CD4-positive, alpha-beta memory T cell (primary cell): ENCODE measurements around the gene UBB. TPM values are rescaled to one million over a fixed set of nuclear protein-coding genes. Genes with fewer than 3 reads are reported as not detected.

Source experiments
- CTCF ChIA-PET: fragments of 350-600 bp; sonication (Branson Sonifier 250); formaldehyde crosslinking; loops from one replicate; lab custom pipeline; 2021; ENCODE audit warnings: inconsistent platforms; ENCODE audit not compliant: partially characterized antibody; lab: Charles Lee
- POLR2A ChIA-PET: fragments of 350-600 bp; sonication (Branson Sonifier 250); formaldehyde crosslinking; loops from one replicate; lab custom pipeline; 2021; ENCODE audit not compliant: partially characterized antibody; lab: Charles Lee
- DNase-seq, 5 donors: peaks; one replicate each; pipeline versions ENCODE4 v3.0.0 to v3.0.0-alpha.2; 2020 to 2022; ENCODE audit warnings: mixed read lengths in 1 of 5
- H3K27ac ChIP-seq: one replicate; pipeline ENCODE4 v1.7.0; 2013; ENCODE audit warnings: low read depth, low read length
- H3K27me3 ChIP-seq: 2 replicates; pipeline ENCODE4 v1.7.0; 2013; ENCODE audit warnings: mild to moderate bottlenecking, low read length, moderate library complexity; ENCODE audit not compliant: insufficient read depth
- H3K36me3 ChIP-seq: 2 replicates; pipeline ENCODE4 v1.7.0; 2013; ENCODE audit warnings: mild to moderate bottlenecking, low read length, moderate library complexity; ENCODE audit not compliant: insufficient read depth
- H3K4me1 ChIP-seq: 2 replicates; pipeline ENCODE4 v1.7.0; 2013; ENCODE audit warnings: mild to moderate bottlenecking, low read length, moderate library complexity; ENCODE audit not compliant: insufficient read depth
- H3K4me3 ChIP-seq, 2 donors: one replicate each; pipeline ENCODE4 v1.7.0; 2013; ENCODE audit warnings: low read length in 2 of 2, mild to moderate bottlenecking in 1 of 2
- H3K9me3 ChIP-seq, 2 donors: one replicate each; pipeline ENCODE4 v1.7.0; 2013; ENCODE audit warnings: low read length in 2 of 2, control low read depth in 1 of 2; ENCODE audit not compliant: control insufficient read depth in 1 of 2
- H3K27ac Mint-ChIP-seq, 7 donors: one replicate each; pipeline ENCODE4 v1.8.0; 2020 to 2021; ENCODE audit warnings: mixed read lengths in 7 of 7, mild to moderate bottlenecking in 6 of 7, inconsistent platforms in 3 of 7, moderate library complexity in 3 of 7
- H3K27me3 Mint-ChIP-seq, 2 donors: one replicate each; pipeline ENCODE4 v1.8.0; 2020 to 2021; ENCODE audit warnings: mixed read lengths in 2 of 2
- H3K36me3 Mint-ChIP-seq, 2 donors: one replicate each; pipeline ENCODE4 v1.8.0; 2020 to 2021; ENCODE audit warnings: mixed read lengths in 2 of 2, inconsistent platforms in 1 of 2, mild to moderate bottlenecking in 1 of 2
- H3K4me1 Mint-ChIP-seq, 4 donors: one replicate each; pipeline ENCODE4 v1.8.0; 2020 to 2021; ENCODE audit warnings: mixed read lengths in 4 of 4, mild to moderate bottlenecking in 1 of 4
- H3K4me3 Mint-ChIP-seq, 8 donors: one replicate each; pipeline ENCODE4 v1.8.0; 2020 to 2021; ENCODE audit warnings: mixed read lengths in 8 of 8, mild to moderate bottlenecking in 7 of 8, moderate library complexity in 6 of 8, inconsistent platforms in 3 of 8
- H3K9me3 Mint-ChIP-seq, 8 donors: one replicate each; pipeline ENCODE4 v1.8.0; 2020 to 2021; ENCODE audit warnings: mixed read lengths in 8 of 8, mild to moderate bottlenecking in 5 of 8, inconsistent platforms in 3 of 8, moderate library complexity in 1 of 8
- intact Hi-C: fragments of 100-400 bp; cut with micrococcal nuclease; formaldehyde crosslinking; loops from one replicate; pipeline ENCODE4 v1.15.1; 2023
- polyA plus RNA-seq, 2 donors: library from polyadenylated mRNA; unstranded; fragments of 300-500 nt; fragmentation: Illumina TruSeq; gene quantifications; one replicate each; pipeline ENCODE4 v1.2.3, GENCODE V29; 2021
- total RNA-seq, 2 experiments: library from RNA; stranded (reverse); gene quantifications; one replicate each; pipeline ENCODE4 v1.2.3, GENCODE V29; 2021

UBB gene
- total and polyA plus RNA-seq, 4 experiments from 2014 or later, result 523 to 1,970 (median 1,094) TPM

DNA sequence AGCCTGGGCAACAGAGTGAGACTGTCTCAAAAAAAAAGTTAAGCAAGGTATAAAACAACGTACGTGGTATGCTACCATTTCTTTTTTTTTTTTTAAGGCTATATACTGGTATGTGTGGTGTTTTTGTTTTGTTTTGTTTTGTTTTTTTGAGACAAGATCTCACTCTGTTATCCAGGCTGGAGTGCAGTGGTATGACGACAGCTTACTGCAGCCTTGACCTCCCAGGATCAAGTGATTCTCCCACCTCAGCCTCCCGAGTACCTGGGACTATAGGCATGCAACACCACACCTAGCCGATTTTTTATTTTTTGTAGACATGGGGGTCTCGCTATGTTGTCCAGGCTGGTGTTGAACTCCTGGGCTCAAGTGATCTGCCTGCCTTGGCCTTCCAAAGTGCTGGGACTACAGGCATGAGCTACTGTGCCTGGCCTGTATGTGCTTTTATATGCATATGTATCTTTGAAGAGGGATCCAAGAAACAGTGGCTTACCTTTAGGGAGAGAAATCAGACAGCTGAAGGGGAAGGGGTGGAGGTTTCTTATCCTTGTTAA, 34.1 kb upstream of the UBB start:
- peaks cover under 1 to 2% (median 1%) of the 10 kb centered on the region in 4 donors for H3K4me1 Mint-ChIP-seq

DNA sequence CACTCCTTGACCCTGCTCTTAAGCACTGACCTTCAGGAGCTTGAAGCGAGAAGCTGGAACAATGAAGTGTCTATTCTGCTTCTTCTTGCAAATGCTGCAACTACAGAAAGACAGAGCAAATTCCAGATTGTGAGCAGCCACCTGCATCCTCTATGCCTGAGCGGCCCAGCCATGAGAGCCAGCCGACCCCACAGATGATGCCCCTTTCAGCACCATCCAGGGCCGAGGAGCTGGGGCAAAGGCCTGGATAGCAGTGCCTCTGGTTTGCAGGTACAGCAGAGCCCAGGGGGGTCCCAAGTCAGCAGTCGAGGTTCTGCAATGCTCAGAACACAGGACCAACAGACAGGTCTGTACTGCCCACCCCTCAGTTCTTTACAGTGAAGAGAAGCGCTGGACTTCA, 32.3 kb upstream of the UBB start:
- H3K4me3 ChIP-seq, result no peak overlapping the region
- peaks cover 7 to 12% (median 10%) of the 10 kb centered on the region in 4 donors for H3K4me1 Mint-ChIP-seq
- no peaks in the 10 kb centered on the region for H3K9me3 Mint-ChIP-seq
- no peaks in the 10 kb centered on the region for H3K27me3 Mint-ChIP-seq
- H3K27ac ChIP-seq, result no peak overlapping the region
- H3K4me1 ChIP-seq, result peaks cover 12% of the 10 kb centered on the region
- H3K4me3 Mint-ChIP-seq, result no peak overlapping the region
- peaks cover 0 to 15% of the 10 kb centered on the region in 2 donors for H3K36me3 Mint-ChIP-seq
- DNase-seq, result no peak
- POLR2A ChIA-PET, result no interaction called here
- CTCF ChIA-PET, result interaction anchor here (1.2 to 3.0 kb wide), 3 partner anchors 15 to 105 kb away, joined by 3 to 8 read pairs (median 3); no protein-coding TSS in a partner anchor
- no peaks in the 10 kb centered on the region for H3K9me3 ChIP-seq
- H3K27ac Mint-ChIP-seq, result no peak overlapping the region
- no peaks in the 10 kb centered on the region for H3K36me3 ChIP-seq
- no peaks in the 10 kb centered on the region for H3K27me3 ChIP-seq
- intact Hi-C loops, result no loop called here

More for the DNA sequence above, 34.1 kb upstream of the UBB start:
- Mint-ChIP-seq H3K4me3 (no peak overlapping the region), H3K36me3 (peaks cover 8 to 19% of the 10 kb centered on the region in 2 donors), H3K9me3 (no peaks in the 10 kb centered on the region), H3K27me3 (no peaks in the 10 kb centered on the region), H3K27ac (peak overlapping the region in 1 of 7 donors; percentile 4)
- DNase-seq, result no peak
- intact Hi-C loops, result no loop called here
- Histone ChIP-seq H3K4me1 (peaks cover 3% of the 10 kb centered on the region), H3K4me3 (no peak overlapping the region), H3K27ac (no peak overlapping the region), H3K9me3 (no peaks in the 10 kb centered on the region), H3K27me3 (no peaks in the 10 kb centered on the region), H3K36me3 (no peaks in the 10 kb centered on the region)
- POLR2A ChIA-PET, result no interaction called here
- CTCF ChIA-PET, result interaction anchor here (3.0 kb wide), 1 partner anchor 17 kb away, joined by 8 read pairs; no protein-coding TSS in a partner anchor

DNA sequence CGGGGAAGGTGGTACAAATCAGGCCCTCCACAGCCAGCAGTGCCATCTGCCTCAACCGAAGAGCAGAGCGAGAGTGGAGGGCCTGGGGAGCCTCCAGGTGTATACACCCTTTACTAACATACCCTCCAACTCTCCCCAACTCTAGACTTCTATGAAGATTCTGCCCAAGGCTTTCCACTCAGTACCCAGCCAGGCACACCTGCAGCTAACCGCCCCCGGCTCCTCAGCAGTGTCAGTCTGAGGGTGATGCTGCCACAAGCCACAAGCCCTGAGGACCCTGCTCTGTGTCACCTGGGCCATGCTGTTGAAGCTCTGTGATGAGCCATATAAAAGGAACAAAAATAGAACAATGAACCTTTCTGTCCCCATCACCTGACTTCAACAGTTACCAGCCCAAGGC, 31.5 kb upstream of the UBB start:
- H3K4me3 ChIP-seq, result no peak overlapping the region
- intact Hi-C loops, result no loop called here
- Mint-ChIP-seq H3K27me3 (no peaks in the 10 kb centered on the region), H3K4me1 (peaks cover 9 to 17% (median 15%) of the 10 kb centered on the region in 4 donors), H3K9me3 (no peaks in the 10 kb centered on the region), H3K27ac (peak overlapping the region in 2 of 7 donors; percentile 29 to 73), H3K36me3 (peaks cover 0 to 9% of the 10 kb centered on the region in 2 donors), H3K4me3 (no peak overlapping the region)
- H3K27ac ChIP-seq, result no peak overlapping the region
- no peaks in the 10 kb centered on the region for H3K9me3 ChIP-seq
- CTCF ChIA-PET, result interaction anchor here (1.5 to 5.2 kb wide), 3 partner anchors 13 to 104 kb away, joined by 3 to 44 read pairs (median 7); no protein-coding TSS in a partner anchor
- DNase-seq, result no peak
- POLR2A ChIA-PET, result interaction anchor here (0.7 kb wide), 1 partner anchor 897 kb away, joined by 3 read pairs; no protein-coding TSS in a partner anchor
- H3K27me3 ChIP-seq, result no peaks in the 10 kb centered on the region
- H3K36me3 ChIP-seq, result no peaks in the 10 kb centered on the region
- H3K4me1 ChIP-seq, result peaks cover 12% of the 10 kb centered on the region

DNA sequence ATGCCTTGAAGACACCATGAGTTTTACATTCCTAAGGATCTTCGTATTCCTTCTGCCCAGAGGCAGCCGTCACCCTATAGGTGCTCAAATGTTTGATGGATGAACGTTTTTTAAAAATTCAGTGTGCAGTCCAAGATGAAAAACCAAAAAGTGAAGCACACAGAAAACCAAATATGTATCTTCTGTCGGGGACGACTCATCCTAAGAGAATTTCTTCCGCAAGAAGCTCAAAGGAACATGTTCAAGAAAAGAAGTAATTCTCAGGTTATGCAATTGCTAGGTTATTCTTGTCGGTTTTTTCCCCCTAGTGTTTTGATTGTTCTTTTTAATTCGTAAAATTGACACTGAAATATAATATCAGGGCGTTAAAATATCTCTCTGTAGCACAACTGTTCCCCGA, 29.1 kb upstream of the UBB start:
- Histone ChIP-seq H3K4me1 (peaks cover 12% of the 10 kb centered on the region), H3K27me3 (no peaks in the 10 kb centered on the region), H3K4me3 (peak overlapping the region; percentile 44 to 66), H3K9me3 (no peaks in the 10 kb centered on the region), H3K36me3 (no peaks in the 10 kb centered on the region), H3K27ac (no peak overlapping the region)
- Mint-ChIP-seq H3K36me3 (peaks cover 0 to 6% of the 10 kb centered on the region in 2 donors), H3K27ac (peak overlapping the region in 5 of 7 donors; percentile 45 to 91 (median 79)), H3K4me1 (peaks cover 9 to 17% (median 15%) of the 10 kb centered on the region in 4 donors), H3K4me3 (peak overlapping the region; percentile 91 to 97 (median 94)), H3K27me3 (no peaks in the 10 kb centered on the region), H3K9me3 (no peaks in the 10 kb centered on the region)
- POLR2A ChIA-PET, result interaction anchor here (1.7 to 2.3 kb wide), 3 partner anchors 29 to 135 kb away, joined by 6 to 18 read pairs (median 14); partner anchors contain the start of genes PIGL and UBB
- intact Hi-C loops, result loop anchor here (2.0 to 5.0 kb wide), 3 partner anchors 65 to 135 kb away; partner anchors contain the start of gene PIGL
- CTCF ChIA-PET, result interaction anchor here (1.0 to 5.2 kb wide), 7 partner anchors 11 to 184 kb away, joined by 3 to 44 read pairs (median 3); no protein-coding TSS in a partner anchor
- DNase-seq, result no peak

DNA sequence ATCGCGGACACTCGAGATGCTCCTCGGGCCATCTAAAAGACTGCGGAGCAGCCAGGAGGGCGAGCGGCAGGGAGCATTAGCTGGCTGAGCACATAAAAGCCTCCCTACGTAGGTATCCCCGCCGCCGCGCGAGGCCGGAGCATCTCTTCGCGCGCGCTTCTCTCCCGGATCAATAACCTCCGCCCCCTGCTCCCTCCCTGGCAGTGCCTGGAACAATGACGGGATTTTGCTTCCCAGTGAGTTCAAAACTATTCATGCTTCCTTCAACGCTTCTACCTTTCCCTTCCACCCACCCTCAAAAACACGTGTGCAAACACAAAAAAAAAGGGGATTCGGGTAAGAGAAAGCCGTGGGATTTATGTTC, 28.6 kb upstream of the UBB start:
- Histone ChIP-seq H3K27me3 (no peaks in the 10 kb centered on the region), H3K36me3 (no peaks in the 10 kb centered on the region), H3K4me1 (peaks cover 12% of the 10 kb centered on the region), H3K9me3 (no peaks in the 10 kb centered on the region), H3K4me3 (peak overlapping the region; percentile 44 to 66), H3K27ac (peak overlapping the region; percentile 47)
- H3K27me3 Mint-ChIP-seq, result no peaks in the 10 kb centered on the region
- intact Hi-C loops, result loop anchor here (2.0 to 5.0 kb wide), 3 partner anchors 65 to 135 kb away; partner anchors contain the start of gene PIGL
- peaks cover 9 to 17% (median 15%) of the 10 kb centered on the region in 4 donors for H3K4me1 Mint-ChIP-seq
- DNase-seq, result peak in 3 of 5 donors; percentile 8 to 13 (median 10)
- H3K9me3 Mint-ChIP-seq, result no peaks in the 10 kb centered on the region
- H3K36me3 Mint-ChIP-seq, result peaks cover 0 to 6% of the 10 kb centered on the region in 2 donors
- CTCF ChIA-PET, result interaction anchor here (1.0 to 5.2 kb wide), 9 partner anchors 11 to 283 kb away, joined by 3 to 44 read pairs (median 3); no protein-coding TSS in a partner anchor
- POLR2A ChIA-PET, result interaction anchor here (0.7 to 2.3 kb wide), 8 partner anchors 11 to 719 kb away, joined by 3 to 18 read pairs (median 8); partner anchors contain the start of genes PIGL, TRPV2 and UBB
- peak overlapping the region in 6 of 7 donors; percentile 45 to 91 (median 79) for H3K27ac Mint-ChIP-seq
- H3K4me3 Mint-ChIP-seq, result peak overlapping the region; percentile 91 to 97 (median 94)

DNA sequence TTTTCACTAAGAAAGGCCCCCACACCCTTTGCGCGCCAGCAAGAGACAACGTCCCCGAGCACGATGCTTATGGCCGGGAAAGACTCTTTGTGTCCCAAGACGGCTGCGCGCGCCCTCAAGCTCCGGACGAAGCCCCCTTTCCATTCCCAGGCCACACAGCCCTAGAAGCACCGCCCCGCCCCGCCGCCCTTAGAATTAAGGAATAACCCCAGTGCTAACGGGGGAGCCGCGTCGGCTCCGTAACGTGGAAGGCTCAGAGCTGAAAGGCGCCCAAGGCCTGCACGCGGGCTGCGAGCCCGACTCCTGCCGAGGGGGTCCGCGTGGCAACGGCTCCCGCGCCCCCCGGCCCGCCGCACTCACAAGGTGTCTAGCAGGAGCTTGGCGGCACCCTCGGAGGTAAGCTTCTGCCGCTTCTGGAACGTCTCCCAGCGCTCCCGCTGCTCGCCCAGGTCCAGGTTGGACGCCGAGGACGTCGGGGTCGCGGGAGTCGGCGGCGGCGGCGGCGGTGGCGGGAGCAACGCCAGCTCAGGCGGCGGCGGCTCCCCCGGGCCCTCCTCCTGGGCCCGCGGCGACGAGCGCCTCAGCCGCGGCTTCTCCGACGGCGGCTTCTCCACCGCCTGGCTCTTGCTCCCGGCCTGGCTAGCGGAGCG, 28.1 kb upstream of the UBB start:
- Mint-ChIP-seq H3K4me1 (peaks cover 9 to 17% (median 15%) of the 10 kb centered on the region in 4 donors), H3K27ac (peak overlapping the region; percentile 26 to 91 (median 79)), H3K4me3 (peak overlapping the region; percentile 91 to 97 (median 94)), H3K27me3 (no peaks in the 10 kb centered on the region), H3K36me3 (peaks cover 0 to 6% of the 10 kb centered on the region in 2 donors), H3K9me3 (no peaks in the 10 kb centered on the region)
- Histone ChIP-seq H3K36me3 (no peaks in the 10 kb centered on the region), H3K4me3 (peak overlapping the region; percentile 44 to 66), H3K4me1 (peaks cover 12% of the 10 kb centered on the region), H3K27me3 (no peaks in the 10 kb centered on the region), H3K9me3 (no peaks in the 10 kb centered on the region), H3K27ac (peak overlapping the region; percentile 47)
- ChIA-PET POLR2A (interaction anchor here (0.6 to 2.3 kb wide), 14 partner anchors 11 to 718 kb away, joined by 3 to 18 read pairs (median 6); partner anchors contain the start of genes LRRC75A, NCOR1, PIGL and TRPV2), CTCF (interaction anchor here (0.9 to 5.2 kb wide), 9 partner anchors 10 to 283 kb away, joined by 3 to 44 read pairs (median 5); partner anchors contain the start of genes PIGL and UBB)
- intact Hi-C loops, result loop anchor here (1.0 to 5.0 kb wide), 4 partner anchors 29 to 136 kb away; partner anchors contain the start of genes PIGL and UBB
- DNase-seq, result peak in 4 of 5 donors; percentile 13 to 58 (median 44)
